GM21717 (cell line): ENCODE data around the gene ITGBL1.
"Not testable (repeated sequence)": the region's sequence is repeated elsewhere in the genome, so short reads cannot be mapped to it uniquely, and the experiment has no call there.

ENCODE experiments used
- ATAC-seq: cut with Tn5 transposase; IDR thresholded peaks from one replicate; pipeline ENCODE4 v1.9.1; 2021; ENCODE audit warnings: mild to moderate bottlenecking, moderate library complexity; ENCODE audit not compliant: unreplicated experiment

Gene ITGBL1

GRCh38 chr13:101511161-101511560 is 58.7 kb downstream of the ITGBL1 start:
- no peak for ATAC-seq

GRCh38 chr13:101511766-101512165 is 59.3 kb downstream of the ITGBL1 start:
- no peak for ATAC-seq

- no peak for ATAC-seq
Observed at GRCh38 chr13:101512650-101513049, 60.2 kb downstream of the ITGBL1 start.

- ATAC-seq = no peak
Observed at GRCh38 chr13:101514100-101514499, 61.6 kb downstream of the ITGBL1 start.

- ATAC-seq = peak; percentile 71
Observed at GRCh38 chr13:101514695-101515275, 62.3 kb downstream of the ITGBL1 start.

GRCh38 chr13:101515504-101515903 is 63.0 kb downstream of the ITGBL1 start:
- ATAC-seq = no peak

- no peak for ATAC-seq
Observed at GRCh38 chr13:101516262-101516661, 63.8 kb downstream of the ITGBL1 start.

- ATAC-seq = peak; percentile 70
Observed at GRCh38 chr13:101520672-101521071, 68.2 kb downstream of the ITGBL1 start.

- no peak for ATAC-seq
Observed at GRCh38 chr13:101521371-101521770, 68.9 kb downstream of the ITGBL1 start.

- ATAC-seq = no peak
Observed at GRCh38 chr13:101522607-101523006, 70.1 kb downstream of the ITGBL1 start.

GRCh38 chr13:101523154-101524131 is 71.0 kb downstream of the ITGBL1 start:
- ATAC-seq = no peak

GRCh38 chr13:101527130-101527529 is 74.7 kb downstream of the ITGBL1 start:
- no peak for ATAC-seq

- peak; percentile 92 for ATAC-seq
Observed at GRCh38 chr13:101529422-101529821, 76.9 kb downstream of the ITGBL1 start.

- ATAC-seq = no peak
Observed at GRCh38 chr13:101530293-101530692, 77.8 kb downstream of the ITGBL1 start.

- ATAC-seq = no peak
Observed at GRCh38 chr13:101535192-101535746, 82.8 kb downstream of the ITGBL1 start.

- ATAC-seq = no peak
Observed at GRCh38 chr13:101536079-101536478, 83.6 kb downstream of the ITGBL1 start.

GRCh38 chr13:101544544-101544943 is 92.1 kb downstream of the ITGBL1 start:
- not testable (repeated sequence) for ATAC-seq

- no peak for ATAC-seq
Observed at GRCh38 chr13:101544979-101545378, 92.5 kb downstream of the ITGBL1 start.

GRCh38 chr13:101545521-101545920 is 93.0 kb downstream of the ITGBL1 start:
- no peak for ATAC-seq

GRCh38 chr13:101552286-101552685 is 99.8 kb downstream of the ITGBL1 start:
- ATAC-seq = no peak

- no peak for ATAC-seq
Observed at GRCh38 chr13:101552786-101553185, 100.3 kb downstream of the ITGBL1 start.
